Measurements from ENCODE around the gene NRG3. TPM values are rescaled to one million over a fixed set of nuclear protein-coding genes. Genes with fewer than 3 reads are reported as not detected.

Gene NRG3
- total and polyA plus RNA-seq, 2 donors (not counting 1 experiment from before 2014, with no cell fraction given) = not detected

DNA sequence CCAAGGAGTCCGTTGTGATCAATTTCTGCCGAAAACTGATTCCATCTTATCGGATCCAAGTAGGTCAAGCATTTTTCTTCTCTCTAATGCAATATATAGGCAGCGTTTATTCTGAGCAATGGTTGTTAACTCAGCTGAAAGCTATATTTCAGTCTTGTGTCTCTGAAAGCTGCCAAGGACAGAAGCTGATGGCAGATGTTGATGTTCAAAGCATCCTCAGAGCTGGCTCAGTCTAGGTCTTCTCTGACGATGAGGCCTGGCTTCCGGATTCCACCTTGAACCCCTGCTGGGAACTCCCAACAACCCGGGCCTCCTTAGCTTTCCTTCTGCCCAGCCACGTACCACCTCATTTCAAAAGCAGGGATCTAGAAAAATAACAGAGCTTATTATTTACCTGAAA is 863.6 kb downstream of the NRG3 start:
- H2AFZ ChIP-seq (ENCODE audit: low read length) = no peak overlapping the region
- H3K36me3 ChIP-seq (ENCODE audit: control insufficient read depth, insufficient read depth, low read length) = no peaks in the 10 kb centered on the region
- no peaks in the 10 kb centered on the region for H3K9me3 ChIP-seq (ENCODE audit: control insufficient read depth, insufficient read depth, low read depth, low read length)
- no peaks in the 10 kb centered on the region for H4K20me1 ChIP-seq (ENCODE audit: control insufficient read depth, extremely low read depth, insufficient read depth, low read length)
- no peak overlapping the region for H3K4me3 ChIP-seq (replicated peaks in 1 of 4; ENCODE audit: control extremely low read depth in 1 of 4, insufficient read depth in 1 of 4, low read depth in 3 of 4, low read length in 4 of 4)
- no peak overlapping the region for H3K9ac ChIP-seq (ENCODE audit: insufficient read depth, low read length)
- no peaks in the 10 kb centered on the region for H3K4me1 ChIP-seq (ENCODE audit: control insufficient read depth, extremely low read depth, insufficient read depth, low read length)
- no peaks in the 10 kb centered on the region for H3K27me3 ChIP-seq (ENCODE audit: control insufficient read depth, insufficient read depth, low read length)
- no peak for DNase-seq (ENCODE audit: low read depth in 2 of 2)
- H3K79me2 ChIP-seq (ENCODE audit: control insufficient read depth, insufficient read depth, low read length) = no peaks in the 10 kb centered on the region
- H3K4me2 ChIP-seq (ENCODE audit: extremely low read depth, insufficient read depth, low read length) = no peak overlapping the region
- TF ChIP-seq, protein P1, sequence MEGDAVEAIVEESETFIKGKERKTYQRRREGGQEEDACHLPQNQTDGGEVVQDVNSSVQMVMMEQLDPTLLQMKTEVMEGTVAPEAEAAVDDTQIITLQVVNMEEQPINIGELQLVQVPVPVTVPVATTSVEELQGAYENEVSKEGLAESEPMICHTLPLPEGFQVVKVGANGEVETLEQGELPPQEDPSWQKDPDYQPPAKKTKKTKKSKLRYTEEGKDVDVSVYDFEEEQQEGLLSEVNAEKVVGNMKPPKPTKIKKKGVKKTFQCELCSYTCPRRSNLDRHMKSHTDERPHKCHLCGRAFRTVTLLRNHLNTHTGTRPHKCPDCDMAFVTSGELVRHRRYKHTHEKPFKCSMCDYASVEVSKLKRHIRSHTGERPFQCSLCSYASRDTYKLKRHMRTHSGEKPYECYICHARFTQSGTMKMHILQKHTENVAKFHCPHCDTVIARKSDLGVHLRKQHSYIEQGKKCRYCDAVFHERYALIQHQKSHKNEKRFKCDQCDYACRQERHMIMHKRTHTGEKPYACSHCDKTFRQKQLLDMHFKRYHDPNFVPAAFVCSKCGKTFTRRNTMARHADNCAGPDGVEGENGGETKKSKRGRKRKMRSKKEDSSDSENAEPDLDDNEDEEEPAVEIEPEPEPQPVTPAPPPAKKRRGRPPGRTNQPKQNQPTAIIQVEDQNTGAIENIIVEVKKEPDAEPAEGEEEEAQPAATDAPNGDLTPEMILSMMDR (conservative IDR thresholded peaks at IDR 0.05 in 1 of 2, IDR thresholded peaks at IDR 0.05 in 1 of 2; ENCODE audit: low read depth in 1 of 2, low read length in 2 of 2) = no peak
- no peak for TF ChIP-seq EZH2 (IDR thresholded peaks at IDR 0.05; ENCODE audit: low read length, missing control alignments)
- no peak overlapping the region for H3K27ac ChIP-seq (ENCODE audit: insufficient read depth, low read length)

DNA sequence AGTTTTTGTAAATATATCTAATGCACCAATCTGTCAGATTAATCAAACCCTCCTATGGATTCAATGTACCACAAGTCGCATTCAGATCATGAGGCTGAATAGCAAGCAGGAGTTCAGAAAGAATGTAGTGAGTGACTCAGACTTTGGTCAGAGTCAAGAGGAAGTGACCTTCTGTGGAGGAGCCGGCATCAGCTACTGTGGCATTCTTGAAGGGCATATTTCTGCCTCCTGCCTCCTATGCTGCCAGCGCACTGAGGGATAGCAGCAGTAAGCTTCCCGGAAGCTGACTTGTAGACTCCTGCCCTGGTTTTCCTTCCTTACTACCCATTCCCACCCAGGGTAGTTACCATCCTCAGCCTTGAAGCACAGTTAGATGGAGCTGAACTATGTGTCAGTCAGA is 867.5 kb downstream of the NRG3 start:
- Histone ChIP-seq H3K9me3 (ENCODE audit: control insufficient read depth, insufficient read depth, low read depth, low read length) (no peaks in the 10 kb centered on the region), H4K20me1 (ENCODE audit: control insufficient read depth, extremely low read depth, insufficient read depth, low read length) (no peaks in the 10 kb centered on the region), H3K27me3 (ENCODE audit: control insufficient read depth, insufficient read depth, low read length) (no peaks in the 10 kb centered on the region), H3K4me1 (ENCODE audit: control insufficient read depth, extremely low read depth, insufficient read depth, low read length) (no peaks in the 10 kb centered on the region), H3K79me2 (ENCODE audit: control insufficient read depth, insufficient read depth, low read length) (no peaks in the 10 kb centered on the region), H3K36me3 (ENCODE audit: control insufficient read depth, insufficient read depth, low read length) (no peaks in the 10 kb centered on the region), H2AFZ (ENCODE audit: low read length) (no peak overlapping the region), H3K9ac (ENCODE audit: insufficient read depth, low read length) (no peak overlapping the region), H3K4me3 (replicated peaks in 1 of 4; ENCODE audit: control extremely low read depth in 1 of 4, insufficient read depth in 1 of 4, low read depth in 3 of 4, low read length in 4 of 4) (no peak overlapping the region), H3K4me2 (ENCODE audit: extremely low read depth, insufficient read depth, low read length) (no peak overlapping the region), H3K27ac (ENCODE audit: insufficient read depth, low read length) (no peak overlapping the region)
- TF ChIP-seq, protein P1 (conservative IDR thresholded peaks at IDR 0.05 in 1 of 2, IDR thresholded peaks at IDR 0.05 in 1 of 2; ENCODE audit: low read depth in 1 of 2, low read length in 2 of 2) = no peak
- no peak for TF ChIP-seq EZH2 (IDR thresholded peaks at IDR 0.05; ENCODE audit: low read length, missing control alignments)
- DNase-seq (ENCODE audit: low read depth in 2 of 2) = peak; percentile 11 to 86

DNA sequence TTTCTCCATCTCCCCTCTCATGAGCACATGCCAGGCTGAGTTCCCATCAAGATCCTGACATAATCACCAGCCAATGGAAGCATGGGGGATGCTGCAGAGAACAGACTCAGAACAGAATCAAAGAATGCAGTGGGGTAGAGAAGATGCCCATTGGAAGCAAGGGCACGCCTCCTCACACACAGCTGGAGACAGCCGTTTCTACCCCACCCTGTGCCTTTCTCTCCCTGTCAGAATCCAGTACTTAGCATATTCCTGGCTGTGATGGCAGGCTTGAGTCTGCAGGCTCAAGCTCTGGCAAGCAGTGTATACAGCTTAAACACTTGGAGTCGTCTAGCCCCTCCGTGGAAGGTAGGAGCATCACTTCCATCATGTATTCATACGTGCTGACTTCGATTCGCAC is 867.9 kb downstream of the NRG3 start:
- no peak overlapping the region for H2AFZ ChIP-seq (ENCODE audit: low read length)
- no peak overlapping the region for H3K4me2 ChIP-seq (ENCODE audit: extremely low read depth, insufficient read depth, low read length)
- H3K4me1 ChIP-seq (ENCODE audit: control insufficient read depth, extremely low read depth, insufficient read depth, low read length) = no peaks in the 10 kb centered on the region
- no peaks in the 10 kb centered on the region for H3K9me3 ChIP-seq (ENCODE audit: control insufficient read depth, insufficient read depth, low read depth, low read length)
- TF ChIP-seq, protein P1 (conservative IDR thresholded peaks at IDR 0.05 in 1 of 2, IDR thresholded peaks at IDR 0.05 in 1 of 2; ENCODE audit: low read depth in 1 of 2, low read length in 2 of 2) = no peak
- no peak for TF ChIP-seq EZH2 (IDR thresholded peaks at IDR 0.05; ENCODE audit: low read length, missing control alignments)
- H3K36me3 ChIP-seq (ENCODE audit: control insufficient read depth, insufficient read depth, low read length) = no peaks in the 10 kb centered on the region
- no peaks in the 10 kb centered on the region for H3K27me3 ChIP-seq (ENCODE audit: control insufficient read depth, insufficient read depth, low read length)
- no peak overlapping the region for H3K4me3 ChIP-seq (replicated peaks in 1 of 4; ENCODE audit: control extremely low read depth in 1 of 4, insufficient read depth in 1 of 4, low read depth in 3 of 4, low read length in 4 of 4)
- H3K79me2 ChIP-seq (ENCODE audit: control insufficient read depth, insufficient read depth, low read length) = no peaks in the 10 kb centered on the region
- H4K20me1 ChIP-seq (ENCODE audit: control insufficient read depth, extremely low read depth, insufficient read depth, low read length) = no peaks in the 10 kb centered on the region
- H3K27ac ChIP-seq (ENCODE audit: insufficient read depth, low read length) = no peak overlapping the region
- no peak overlapping the region for H3K9ac ChIP-seq (ENCODE audit: insufficient read depth, low read length)
- no peak for DNase-seq (ENCODE audit: low read depth in 2 of 2)

Measured in fibroblast of lung (primary cell).